ENCODE measurements around the gene MRPL33. TPM values are rescaled to one million over a fixed set of nuclear protein-coding genes. Genes with fewer than 3 reads are reported as not detected.

MRPL33 gene
- total RNA-seq, 1 experiment from 2014 or later, result 112 TPM

Other genes starting within 250 kb of the MRPL33 start
- 38.3 and 43.7 TPM in 2 replicates for gene ZNF512, start 188.7 kb upstream of the MRPL33 start, total RNA-seq (2014; rRNA removed; shearing (Covaris generic); ENCODE audit: low replicate concordance)
- 1.2 and 2.9 TPM in 2 replicates for gene CCDC121, start 142.7 kb upstream of the MRPL33 start, total RNA-seq (2014; rRNA removed; shearing (Covaris generic); ENCODE audit: low replicate concordance)
- 24.4 and 30.0 TPM in 2 replicates for gene GPN1, start 142.7 kb upstream of the MRPL33 start, total RNA-seq (2014; rRNA removed; shearing (Covaris generic); ENCODE audit: low replicate concordance)
- 27.9 and 47.9 TPM in 2 replicates for gene SUPT7L, start 108.1 kb upstream of the MRPL33 start, total RNA-seq (2014; rRNA removed; shearing (Covaris generic); ENCODE audit: low replicate concordance)
- gene SLC4A1AP, start 107.8 kb upstream of the MRPL33 start, total RNA-seq (2014; rRNA removed; shearing (Covaris generic); ENCODE audit: low replicate concordance), result 19.8 and 30.1 TPM in 2 replicates
- 0.90 and 1.6 TPM in 2 replicates for gene RBKS, start 118.7 kb downstream of the MRPL33 start, total RNA-seq (2014; rRNA removed; shearing (Covaris generic); ENCODE audit: low replicate concordance)
- gene BABAM2, start 119.0 kb downstream of the MRPL33 start, total RNA-seq (2014; rRNA removed; shearing (Covaris generic); ENCODE audit: low replicate concordance), result 32.9 and 40.8 TPM in 2 replicates